A673 (cell line): ENCODE results near the gene ZSCAN1. TPM values are rescaled to one million over a fixed set of nuclear protein-coding genes. Genes with fewer than 3 reads are reported as not detected.
A peak's percentile ranks its signal among the peaks of the same experiment; 100 is the strongest.

Experiments used
- BruUV-seq: library from RNA; stranded (reverse); fragments of 400-500 nt; replicated peaks from 2 replicates; lab custom pipeline; 2021; lab: Mats Ljungman, UMichigan
- CTCF ChIA-PET: fragments of 300-600 bp; sonication (Branson Sonifier 250); formaldehyde crosslinking; loops from one replicate; lab custom pipeline; 2022; ENCODE audit warnings: antibody characterized with exemption; lab: Charles Lee
- POLR2A ChIA-PET: fragments of 300-600 bp; sonication (Branson Sonifier 250); formaldehyde crosslinking; loops from one replicate; lab custom pipeline; 2022; ENCODE audit warnings: antibody characterized with exemption; ENCODE audit not compliant: low non-redundant PET; lab: Charles Lee
- DNase-seq: peaks from one replicate; pipeline ENCODE4 v3.0.0-alpha.2; 2015; ENCODE audit warnings: low spot score
- H3K27ac ChIP-seq: fragments of 200-600 bp; sonication (generic); 2 replicates; pipeline ENCODE4 v1.5.1; 2016; ENCODE audit warnings: mixed run types, low read depth, mild to moderate bottlenecking, mixed read lengths, antibody characterized with exemption, low read length; ENCODE audit not compliant: poor library complexity, severe bottlenecking
- H3K27me3 ChIP-seq: fragments of 200-600 bp; sonication (generic); replicated peaks from 2 replicates; pipeline ENCODE4 v1.6.1; 2017; ENCODE audit warnings: mixed run types, low read depth, mild to moderate bottlenecking, mixed read lengths, antibody characterized with exemption, low read length; ENCODE audit not compliant: insufficient read depth, poor library complexity
- H3K36me3 ChIP-seq: fragments of 200-600 bp; sonication (generic); 2 replicates; pipeline ENCODE4 v1.6.1; 2016; ENCODE audit warnings: mixed run types, mild to moderate bottlenecking, mixed read lengths, antibody characterized with exemption, low read length; ENCODE audit not compliant: insufficient read depth, poor library complexity, severe bottlenecking
- H3K4me1 ChIP-seq: fragments of 200-600 bp; sonication (generic); 2 replicates; pipeline ENCODE4 v1.6.1; 2017; ENCODE audit warnings: mixed run types, mild to moderate bottlenecking, mixed read lengths, antibody characterized with exemption, low read length; ENCODE audit not compliant: insufficient read depth, poor library complexity, severe bottlenecking
- H3K4me3 ChIP-seq: fragments of 200-600 bp; sonication (generic); 2 replicates; pipeline ENCODE4 v1.5.1; 2016; ENCODE audit warnings: low read depth, mixed run types, mild to moderate bottlenecking, mixed read lengths, low read length; ENCODE audit not compliant: poor library complexity, severe bottlenecking
- H3K9me3 ChIP-seq: fragments of 200-600 bp; sonication (generic); 2 replicates; pipeline ENCODE4 v1.6.1; 2016; ENCODE audit warnings: mixed run types, low read depth, mild to moderate bottlenecking, mixed read lengths, antibody characterized with exemption, low read length; ENCODE audit not compliant: poor library complexity, severe bottlenecking
- EZH2 ChIP-seq: fragments of 200-600 bp; sonication (generic); IDR thresholded peaks from 2 replicates; pipeline ENCODE4 v1.6.1; 2017; ENCODE audit warnings: borderline replicate concordance, low read depth, mild to moderate bottlenecking, mixed read lengths, antibody characterized with exemption, low read length; ENCODE audit not compliant: poor library complexity, severe bottlenecking
- intact Hi-C: fragments of 100-400 bp; cut with micrococcal nuclease; formaldehyde crosslinking; loops from one replicate; pipeline ENCODE4 v1.10.0; 2022; ENCODE audit not compliant: unreplicated experiment
- total RNA-seq: library from RNA; stranded (reverse); gene quantifications from 2 replicates; pipeline ENCODE4 v1.2.3, GENCODE V29; 2021
- TF ChIP-seq, protein P1 (sequence below): fragments of 300-800, 200-600 bp; sonication (generic); conservative IDR thresholded peaks from 2 replicates; pipeline ENCODE4 v1.5.1; 2017; ENCODE audit warnings: low read depth, mild to moderate bottlenecking, antibody characterized with exemption, low read length, moderate library complexity, mixed read lengths

Gene ZSCAN1
- total RNA-seq, 1 experiment from 2014 or later: 1.4 TPM

DNA sequence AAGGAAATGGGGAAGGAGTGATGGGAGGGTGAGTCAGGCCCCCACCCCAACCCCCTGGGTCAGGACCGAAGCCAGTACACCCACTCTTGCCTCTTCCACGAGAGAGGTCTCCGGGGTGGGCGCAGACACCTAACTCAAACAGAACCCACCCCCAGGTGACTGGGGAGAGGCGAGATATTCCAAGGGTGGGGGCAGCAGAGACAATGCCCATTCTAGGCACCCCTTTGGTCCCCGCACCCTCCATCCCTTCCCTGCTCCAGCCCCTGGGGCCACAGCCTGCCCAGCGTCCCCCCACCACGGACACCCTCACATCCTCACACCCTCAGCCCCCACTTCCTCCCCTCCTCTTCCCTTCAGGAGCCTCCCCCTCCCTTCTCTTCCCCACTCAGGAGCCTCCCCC lies 63.5 kb downstream of the ZSCAN1 start:
- DNase-seq: no peak
- POLR2A ChIA-PET: interaction anchor here (0.6 kb wide), 1 partner anchor 11 kb away, joined by 5 read pairs; no protein-coding TSS in a partner anchor
- peaks cover 25% of the 10 kb centered on the region for H3K9me3 ChIP-seq
- BruUV-seq: no TSS peak
- peak overlapping the region; percentile 78 for H3K4me3 ChIP-seq
- no peak overlapping the region for H3K27ac ChIP-seq
- H3K4me1 ChIP-seq: no peaks in the 10 kb centered on the region
- CTCF ChIA-PET: no interaction called here
- intact Hi-C loops: no loop called here
- TF ChIP-seq, protein P1, sequence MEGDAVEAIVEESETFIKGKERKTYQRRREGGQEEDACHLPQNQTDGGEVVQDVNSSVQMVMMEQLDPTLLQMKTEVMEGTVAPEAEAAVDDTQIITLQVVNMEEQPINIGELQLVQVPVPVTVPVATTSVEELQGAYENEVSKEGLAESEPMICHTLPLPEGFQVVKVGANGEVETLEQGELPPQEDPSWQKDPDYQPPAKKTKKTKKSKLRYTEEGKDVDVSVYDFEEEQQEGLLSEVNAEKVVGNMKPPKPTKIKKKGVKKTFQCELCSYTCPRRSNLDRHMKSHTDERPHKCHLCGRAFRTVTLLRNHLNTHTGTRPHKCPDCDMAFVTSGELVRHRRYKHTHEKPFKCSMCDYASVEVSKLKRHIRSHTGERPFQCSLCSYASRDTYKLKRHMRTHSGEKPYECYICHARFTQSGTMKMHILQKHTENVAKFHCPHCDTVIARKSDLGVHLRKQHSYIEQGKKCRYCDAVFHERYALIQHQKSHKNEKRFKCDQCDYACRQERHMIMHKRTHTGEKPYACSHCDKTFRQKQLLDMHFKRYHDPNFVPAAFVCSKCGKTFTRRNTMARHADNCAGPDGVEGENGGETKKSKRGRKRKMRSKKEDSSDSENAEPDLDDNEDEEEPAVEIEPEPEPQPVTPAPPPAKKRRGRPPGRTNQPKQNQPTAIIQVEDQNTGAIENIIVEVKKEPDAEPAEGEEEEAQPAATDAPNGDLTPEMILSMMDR: no peak
- no peak for TF ChIP-seq EZH2
- H3K27me3 ChIP-seq: no peaks in the 10 kb centered on the region
- no peaks in the 10 kb centered on the region for H3K36me3 ChIP-seq

DNA sequence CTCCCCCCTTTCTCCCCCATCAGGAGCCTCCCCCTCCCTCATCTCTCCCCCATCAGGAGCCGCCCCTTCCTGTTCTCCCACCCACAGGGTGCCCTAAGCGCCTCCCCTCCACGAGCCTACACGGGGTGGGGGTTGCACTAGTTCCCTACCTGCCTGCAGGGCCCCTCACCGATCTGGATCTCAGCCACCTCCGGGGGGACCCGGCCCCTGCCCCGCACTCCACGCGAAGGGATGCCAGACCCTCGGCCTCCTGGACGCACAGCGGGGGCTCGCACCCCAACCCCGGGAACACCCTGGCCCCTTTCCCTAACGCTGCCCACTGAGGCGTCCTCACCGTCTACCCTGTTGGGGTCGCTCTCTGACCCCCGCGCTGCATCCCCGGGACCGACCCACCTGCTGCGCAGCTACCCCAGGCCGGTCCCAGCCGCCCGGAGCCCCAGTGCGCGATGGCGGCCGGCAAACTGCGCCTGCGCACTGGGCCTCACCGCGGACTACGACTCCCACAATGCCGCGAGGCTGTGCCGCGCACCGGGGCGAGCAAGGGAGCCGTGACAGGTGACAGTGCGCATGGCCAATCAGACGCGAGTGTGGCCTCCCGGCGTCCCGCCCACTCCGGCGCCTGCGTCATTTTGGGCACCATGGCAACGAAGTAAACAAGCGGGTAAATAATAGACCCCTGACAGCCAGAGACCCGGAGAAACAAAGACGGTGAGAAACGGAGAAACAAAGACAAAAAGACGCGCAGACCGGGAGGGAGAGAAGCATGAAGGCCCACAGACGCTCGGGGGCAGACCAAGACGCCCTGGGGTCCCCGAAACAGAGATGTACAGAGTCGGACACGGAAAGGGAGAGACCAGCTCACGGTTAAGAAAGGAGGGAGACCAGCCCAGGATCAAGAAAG lies 64.2 kb downstream of the ZSCAN1 start, which contains the start of gene ZSCAN18:
Gene ZSCAN18 (minus strand): TSS at position 451 of the 901 bp plus-strand sequence. CDS start 7,964 bp downstream, outside the sequence.
- Histone ChIP-seq H3K27ac (peak within 1 kb of the TSS; percentile 81), H3K36me3 (no peaks in the 10 kb centered on the region), H3K9me3 (peaks cover 26% of the 10 kb centered on the region), H3K27me3 (no peaks in the 10 kb centered on the region), H3K4me3 (peak within 1 kb of the TSS; percentile 78), H3K4me1 (no peaks in the 10 kb centered on the region)
- DNase-seq: peak; percentile 97
- no TSS peak for BruUV-seq
- ChIA-PET CTCF (no interaction called here), POLR2A (interaction anchor here (0.6 kb wide), 1 partner anchor 11 kb away, joined by 5 read pairs; no protein-coding TSS in a partner anchor)
- intact Hi-C loops: no loop called here
- TF ChIP-seq, protein P1: no peak
- TF ChIP-seq EZH2: no peak

DNA sequence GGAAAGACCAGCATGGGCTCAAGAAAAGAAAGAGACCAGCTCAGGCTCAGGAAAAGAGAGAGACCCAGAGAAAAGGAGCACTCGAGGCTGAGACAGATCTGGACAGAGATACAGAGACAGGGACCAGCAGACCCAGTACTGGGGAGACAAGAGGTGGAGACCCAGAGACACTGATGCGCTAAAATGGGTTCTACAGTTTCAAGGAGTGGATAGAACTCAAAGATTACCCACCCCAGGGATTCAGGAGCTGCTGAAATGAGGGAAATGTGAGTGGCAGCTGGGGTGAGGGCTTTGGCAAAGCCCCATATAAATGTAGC lies 64.8 kb downstream of the ZSCAN1 start:
- H3K36me3 ChIP-seq: no peaks in the 10 kb centered on the region
- no peaks in the 10 kb centered on the region for H3K4me1 ChIP-seq
- H3K9me3 ChIP-seq: peaks cover 32% of the 10 kb centered on the region
- no peak for TF ChIP-seq EZH2
- TF ChIP-seq, protein P1: no peak
- peak overlapping the region; percentile 81 for H3K27ac ChIP-seq
- BruUV-seq: TSS peak; percentile 93
- H3K27me3 ChIP-seq: no peaks in the 10 kb centered on the region
- ChIA-PET POLR2A (no interaction called here), CTCF (no interaction called here)
- no peak for DNase-seq
- H3K4me3 ChIP-seq: peak overlapping the region; percentile 78
- intact Hi-C loops: no loop called here

Other genes starting within 250 kb of the ZSCAN1 start
- gene ZNF552, start 219.1 kb upstream of the ZSCAN1 start, total RNA-seq: 5.4 and 10.6 TPM in 2 replicates
- gene ZNF587B, start 203.7 kb upstream of the ZSCAN1 start, total RNA-seq: 17.3 and 20.0 TPM in 2 replicates
- 40.5 and 43.2 TPM in 2 replicates for gene ZNF587, start 184.2 kb upstream of the ZSCAN1 start, total RNA-seq
- 39.0 and 44.3 TPM in 2 replicates for gene ZNF814, start 145.0 kb upstream of the ZSCAN1 start, total RNA-seq
- gene ZNF417, start 117.4 kb upstream of the ZSCAN1 start, total RNA-seq: 14.1 and 17.4 TPM in 2 replicates
- 16.9 and 22.9 TPM in 2 replicates for gene ZNF418, start 98.6 kb upstream of the ZSCAN1 start, total RNA-seq
- gene ZNF256, start 86.3 kb upstream of the ZSCAN1 start, total RNA-seq: 9.5 and 11.0 TPM in 2 replicates
- gene C19orf18, start 59.5 kb upstream of the ZSCAN1 start, total RNA-seq: 0.43 TPM in 1 of 2 replicates, not detected in the other
- 16.7 and 17.8 TPM in 2 replicates for gene ZNF606, start 31.2 kb upstream of the ZSCAN1 start, total RNA-seq
- gene ZNF135, start 25.3 kb downstream of the ZSCAN1 start, total RNA-seq: 7.0 and 8.2 TPM in 2 replicates
- gene ZSCAN18, start 64.2 kb downstream of the ZSCAN1 start, total RNA-seq: 26.1 and 38.4 TPM in 2 replicates
- gene ZNF329, start 116.8 kb downstream of the ZSCAN1 start, total RNA-seq: 10.1 and 13.1 TPM in 2 replicates
- gene ZNF274, start 149.0 kb downstream of the ZSCAN1 start, total RNA-seq: 25.0 and 27.4 TPM in 2 replicates
- 44.8 and 50.5 TPM in 2 replicates for gene ZNF544, start 194.9 kb downstream of the ZSCAN1 start, total RNA-seq
- gene ZNF8, start 244.9 kb downstream of the ZSCAN1 start, total RNA-seq: 11.9 and 12.5 TPM in 2 replicates